ENCODE data around the gene MORF4L2.
"Not testable (repeated sequence)": the region's sequence is repeated elsewhere in the genome, so short reads cannot be mapped to it uniquely, and the experiment has no call there.

Gene MORF4L2

GRCh38 chrX:103640401-103641155 lies 45.9 kb downstream of the MORF4L2 start:
- H3K79me2 ChIP-seq (ENCODE audit: insufficient read depth, low read length), result no peaks in the 10 kb centered on the region
- no peak overlapping the region for H3K27ac ChIP-seq (ENCODE audit: low read length)
- H3K9me3 ChIP-seq (ENCODE audit: insufficient read depth, low read length, severe bottlenecking), result no peaks in the 10 kb centered on the region
- H3K27me3 ChIP-seq (ENCODE audit: insufficient read depth, low read length, poor library complexity), result no peaks in the 10 kb centered on the region
- no peaks in the 10 kb centered on the region for H3K36me3 ChIP-seq (ENCODE audit: insufficient read depth, low read length)
- H3K4me3 ChIP-seq (ENCODE audit: low read depth in 1 of 2, low read length in 2 of 2), result no peak overlapping the region
- ATAC-seq (ENCODE audit: insufficient read depth, low read depth), result no peak
- no peak overlapping the region for H2AFZ ChIP-seq (ENCODE audit: low read depth, low read length)
- no peaks in the 10 kb centered on the region for H4K20me1 ChIP-seq (ENCODE audit: insufficient read depth, low read length)
- no peak overlapping the region for H3K9ac ChIP-seq (ENCODE audit: low read depth, low read length)
- TF ChIP-seq CTCF (IDR thresholded peaks at IDR 0.05; ENCODE audit: borderline replicate concordance, extremely low read depth, low read length, poor library complexity, severe bottlenecking), result no peak
- TF ChIP-seq EZH2 (IDR thresholded peaks at IDR 0.05; ENCODE audit: borderline replicate concordance, low read depth, low read length, severe bottlenecking), result no peak
- no peak for DNase-seq
- H3K4me2 ChIP-seq (ENCODE audit: insufficient read depth, low read length), result no peak overlapping the region
- H3K4me1 ChIP-seq (ENCODE audit: insufficient read depth, low read length), result no peaks in the 10 kb centered on the region

DNA sequence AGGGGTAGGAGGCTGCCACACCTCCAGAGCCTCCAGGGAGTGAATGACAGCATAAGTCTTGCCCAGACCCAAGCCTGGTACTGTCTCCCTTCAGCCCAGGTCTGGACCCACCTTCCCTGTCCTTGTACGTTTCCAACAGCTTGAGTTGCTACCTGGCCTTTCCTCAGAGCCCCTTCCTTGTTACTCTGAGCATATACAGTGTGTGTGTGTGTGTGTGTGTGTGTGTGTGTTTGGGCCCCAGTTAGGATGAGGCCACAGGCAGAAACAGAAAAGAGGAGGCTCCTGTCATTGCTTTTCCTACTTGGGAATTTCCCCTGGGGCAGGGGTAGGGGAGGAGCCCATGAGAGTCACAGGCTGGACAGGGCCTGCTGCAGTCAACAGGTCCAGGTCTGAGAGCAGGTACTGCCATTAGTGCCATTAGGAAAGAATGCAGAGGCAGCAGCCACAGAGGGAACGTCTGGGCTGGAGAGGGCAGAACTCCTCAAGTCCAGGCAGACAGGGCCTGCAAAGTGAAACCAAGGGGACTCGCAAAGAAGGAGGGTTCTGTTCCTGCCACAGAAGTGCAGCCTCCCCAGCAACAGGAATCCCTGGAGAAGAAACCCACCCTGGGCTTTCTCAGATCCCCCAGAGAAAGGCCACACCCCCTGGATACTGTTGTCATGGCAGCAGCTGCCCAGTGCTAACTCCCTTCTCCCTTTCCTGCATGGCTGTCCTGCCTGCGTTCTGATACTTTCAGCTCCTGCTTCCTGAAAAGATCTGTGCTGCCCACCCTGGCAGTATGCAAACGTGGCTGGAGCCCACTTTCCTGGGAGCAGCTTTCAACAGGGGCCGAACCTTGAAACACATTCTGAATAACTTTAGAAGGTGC lies 47.8 kb downstream of the MORF4L2 start:
- ATAC-seq (ENCODE audit: insufficient read depth, low read depth); H3K4me3 ChIP-seq (ENCODE audit: low read depth in 1 of 2, low read length in 2 of 2); H3K4me2 ChIP-seq (ENCODE audit: insufficient read depth, low read length); H3K9me3 ChIP-seq (ENCODE audit: insufficient read depth, low read length, severe bottlenecking); DNase-seq; H3K79me2 ChIP-seq (ENCODE audit: insufficient read depth, low read length); H4K20me1 ChIP-seq (ENCODE audit: insufficient read depth, low read length); H3K36me3 ChIP-seq (ENCODE audit: insufficient read depth, low read length); H3K27me3 ChIP-seq (ENCODE audit: insufficient read depth, low read length, poor library complexity); H2AFZ ChIP-seq (ENCODE audit: low read depth, low read length); H3K9ac ChIP-seq (ENCODE audit: low read depth, low read length); H3K27ac ChIP-seq (ENCODE audit: low read length); H3K4me1 ChIP-seq (ENCODE audit: insufficient read depth, low read length): not testable (repeated sequence)

DNA sequence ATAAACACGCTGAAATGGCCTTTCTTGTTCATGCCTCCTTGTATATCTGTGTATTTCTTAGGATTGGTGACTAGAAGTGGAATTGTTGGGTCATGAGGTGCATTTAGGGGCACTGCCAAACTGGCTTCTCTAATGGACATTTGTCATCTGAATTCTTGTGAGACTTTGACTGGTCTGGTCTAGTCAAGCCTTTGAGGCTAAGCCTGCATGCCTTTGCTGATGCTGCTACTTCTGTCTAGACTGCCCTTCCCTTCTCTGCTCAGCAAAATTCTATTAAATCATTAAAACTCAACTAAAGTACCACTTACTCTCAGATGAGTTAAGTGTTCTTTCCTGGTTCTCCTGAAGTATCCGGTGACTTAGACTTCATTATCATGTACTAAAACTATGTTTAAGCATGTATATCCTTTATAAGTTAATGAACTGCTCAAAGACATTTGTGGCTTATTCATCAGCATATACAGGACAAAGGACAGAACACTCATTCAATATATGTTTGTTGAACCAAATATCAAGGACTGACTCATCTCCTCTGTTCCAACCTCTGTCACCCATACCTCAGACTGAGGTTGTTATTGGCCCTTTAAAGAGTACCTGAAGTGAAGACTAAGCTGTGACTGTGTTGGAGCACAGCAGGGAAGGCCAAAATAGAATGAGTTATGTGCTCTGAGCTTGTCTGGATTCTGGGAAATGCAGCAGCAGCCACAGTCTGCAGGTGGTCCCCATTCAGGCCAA lies 48.7 kb downstream of the MORF4L2 start:
- no peaks in the 10 kb centered on the region for H4K20me1 ChIP-seq (ENCODE audit: insufficient read depth, low read length)
- no peak for ATAC-seq (ENCODE audit: insufficient read depth, low read depth)
- TF ChIP-seq EZH2 (IDR thresholded peaks at IDR 0.05; ENCODE audit: borderline replicate concordance, low read depth, low read length, severe bottlenecking), result no peak
- no peak overlapping the region for H2AFZ ChIP-seq (ENCODE audit: low read depth, low read length)
- no peak for DNase-seq
- no peak overlapping the region for H3K4me2 ChIP-seq (ENCODE audit: insufficient read depth, low read length)
- H3K4me1 ChIP-seq (ENCODE audit: insufficient read depth, low read length), result no peaks in the 10 kb centered on the region
- H3K9ac ChIP-seq (ENCODE audit: low read depth, low read length), result no peak overlapping the region
- H3K79me2 ChIP-seq (ENCODE audit: insufficient read depth, low read length), result no peaks in the 10 kb centered on the region
- no peaks in the 10 kb centered on the region for H3K27me3 ChIP-seq (ENCODE audit: insufficient read depth, low read length, poor library complexity)
- H3K9me3 ChIP-seq (ENCODE audit: insufficient read depth, low read length, severe bottlenecking), result no peaks in the 10 kb centered on the region
- H3K4me3 ChIP-seq (ENCODE audit: low read depth in 1 of 2, low read length in 2 of 2), result no peak overlapping the region
- no peaks in the 10 kb centered on the region for H3K36me3 ChIP-seq (ENCODE audit: insufficient read depth, low read length)
- no peak overlapping the region for H3K27ac ChIP-seq (ENCODE audit: low read length)

DNA sequence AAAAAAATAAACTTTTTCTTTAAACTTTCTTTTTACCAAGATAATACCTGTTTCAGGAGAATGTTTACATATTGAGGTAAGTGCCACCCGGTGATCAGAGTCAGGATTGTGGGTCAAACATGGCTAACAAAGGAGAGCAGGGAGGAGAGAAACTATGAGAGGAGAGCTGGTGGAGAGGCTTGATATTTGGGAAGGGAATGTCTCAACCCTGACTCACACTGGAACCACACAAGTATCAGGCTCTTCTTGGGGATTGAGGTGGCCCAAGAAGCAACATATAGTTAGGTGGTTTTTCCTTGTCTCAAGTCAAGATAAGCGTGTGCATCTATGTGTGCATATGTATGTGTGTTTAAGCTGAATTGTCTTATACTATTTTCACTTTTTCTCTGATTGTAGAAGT lies 51.1 kb downstream of the MORF4L2 start:
- H3K9ac ChIP-seq (ENCODE audit: low read depth, low read length), result no peak overlapping the region
- H3K4me3 ChIP-seq (ENCODE audit: low read depth in 1 of 2, low read length in 2 of 2), result no peak overlapping the region
- H3K27ac ChIP-seq (ENCODE audit: low read length), result no peak overlapping the region
- H3K79me2 ChIP-seq (ENCODE audit: insufficient read depth, low read length), result no peaks in the 10 kb centered on the region
- no peaks in the 10 kb centered on the region; the same call in 1 of the 2 replicates for H3K4me1 ChIP-seq (ENCODE audit: insufficient read depth, low read length)
- no peak for TF ChIP-seq CTCF (IDR thresholded peaks at IDR 0.05; ENCODE audit: borderline replicate concordance, extremely low read depth, low read length, poor library complexity, severe bottlenecking)
- TF ChIP-seq EZH2 (IDR thresholded peaks at IDR 0.05; ENCODE audit: borderline replicate concordance, low read depth, low read length, severe bottlenecking), result no peak
- H2AFZ ChIP-seq (ENCODE audit: low read depth, low read length), result no peak overlapping the region
- DNase-seq (no peak), ATAC-seq (ENCODE audit: insufficient read depth, low read depth) (no peak)
- H4K20me1 ChIP-seq (ENCODE audit: insufficient read depth, low read length), result no peaks in the 10 kb centered on the region
- no peaks in the 10 kb centered on the region for H3K36me3 ChIP-seq (ENCODE audit: insufficient read depth, low read length)
- H3K4me2 ChIP-seq (ENCODE audit: insufficient read depth, low read length), result no peak overlapping the region
- no peaks in the 10 kb centered on the region for H3K27me3 ChIP-seq (ENCODE audit: insufficient read depth, low read length, poor library complexity)
- no peaks in the 10 kb centered on the region for H3K9me3 ChIP-seq (ENCODE audit: insufficient read depth, low read length, severe bottlenecking)

Measured in DND-41 (cell line).